M059J (cell line): ENCODE data around the gene NHLH1. TPM values are rescaled to one million over a fixed set of nuclear protein-coding genes. Genes with fewer than 3 reads are reported as not detected.
"Not testable (repeated sequence)": the region's sequence is repeated elsewhere in the genome, so short reads cannot be mapped to it uniquely, and the experiment has no call there.

Source experiments
- DNase-seq: peaks from one replicate; pipeline ENCODE4 v3.0.0-alpha.2; 2012; ENCODE audit warnings: low read depth
- total RNA-seq: library from RNA; depleted of rRNA; stranded (reverse); fragments of >200 nt; shearing (Covaris generic); gene quantifications from 2 replicates; pipeline ENCODE4 v1.2.3, GENCODE V29; 2014

NHLH1 gene
- total RNA-seq, 1 experiment from 2014 or later, result not detected

- peak; percentile 76 for DNase-seq
Observed at GRCh38 chr1:160377585-160378206, 10.8 kb downstream of the NHLH1 start.

- DNase-seq, result not testable (repeated sequence)
Observed at GRCh38 chr1:160384812-160385211, 17.9 kb downstream of the NHLH1 start.

- not testable (repeated sequence) for DNase-seq
Observed at GRCh38 chr1:160388406-160388805, 21.5 kb downstream of the NHLH1 start.

GRCh38 chr1:160394673-160395072 lies 27.8 kb downstream of the NHLH1 start:
- no peak for DNase-seq

- DNase-seq, result no peak
Observed at GRCh38 chr1:160397651-160398050, 30.8 kb downstream of the NHLH1 start.

- DNase-seq, result no peak
Observed at GRCh38 chr1:160398823-160399222, 32.0 kb downstream of the NHLH1 start.

- DNase-seq, result no peak
Observed at GRCh38 chr1:160399544-160400222, 32.8 kb downstream of the NHLH1 start.

GRCh38 chr1:160400223-160400645 lies 33.4 kb downstream of the NHLH1 start, which contains the start of gene VANGL2:
Gene VANGL2, plus strand, starts transcription at chr1:160400564. Its CDS starts 15,274 bp downstream, at chr1:160415838.
- DNase-seq, result peak; percentile 15

- no peak for DNase-seq
Observed at GRCh38 chr1:160400646-160401486, 34.0 kb downstream of the NHLH1 start.

GRCh38 chr1:160401487-160401805 lies 34.6 kb downstream of the NHLH1 start:
- DNase-seq, result no peak

- DNase-seq, result no peak
Observed at GRCh38 chr1:160402001-160402795, 35.3 kb downstream of the NHLH1 start.

- DNase-seq, result no peak
Observed at GRCh38 chr1:160403244-160403643, 36.4 kb downstream of the NHLH1 start.

- DNase-seq, result no peak
Observed at GRCh38 chr1:160404094-160404493, 37.2 kb downstream of the NHLH1 start.

- DNase-seq, result no peak
Observed at GRCh38 chr1:160405331-160405877, 38.5 kb downstream of the NHLH1 start.

GRCh38 chr1:160406131-160406968 lies 39.5 kb downstream of the NHLH1 start:
- DNase-seq, result no peak

- peak; percentile 74 for DNase-seq
Observed at GRCh38 chr1:160407839-160408801, 41.2 kb downstream of the NHLH1 start.

GRCh38 chr1:160408864-160409263 lies 42.0 kb downstream of the NHLH1 start:
- no peak for DNase-seq

- DNase-seq, result no peak
Observed at GRCh38 chr1:160409486-160409885, 42.6 kb downstream of the NHLH1 start.

GRCh38 chr1:160410406-160411005 lies 43.6 kb downstream of the NHLH1 start:
- no peak for DNase-seq
